ENCODE measurements around the gene ZNF276.
"Not testable (repeated sequence)": the region's sequence is repeated elsewhere in the genome, so short reads cannot be mapped to it uniquely, and the experiment has no call there.

Gene ZNF276

GRCh38 chr16:89738072-89738377 lies 16.7 kb downstream of the ZNF276 start:
- DNase-seq, result no peak

GRCh38 chr16:89738538-89739317 lies 17.4 kb downstream of the ZNF276 start:
- no peak for DNase-seq

- DNase-seq, result no peak
Measured at GRCh38 chr16:89739383-89739782, 18.0 kb downstream of the ZNF276 start.

GRCh38 chr16:89741342-89742014 lies 20.1 kb downstream of the ZNF276 start:
- no peak for DNase-seq

- no peak for DNase-seq
Measured at GRCh38 chr16:89742948-89743347, 21.6 kb downstream of the ZNF276 start.

GRCh38 chr16:89744813-89745212 lies 23.5 kb downstream of the ZNF276 start:
- DNase-seq, result no peak

GRCh38 chr16:89746043-89746442 lies 24.7 kb downstream of the ZNF276 start:
- no peak for DNase-seq

- no peak for DNase-seq
Measured at GRCh38 chr16:89748076-89748475, 26.7 kb downstream of the ZNF276 start.

GRCh38 chr16:89748921-89749320 lies 27.6 kb downstream of the ZNF276 start:
- no peak for DNase-seq

GRCh38 chr16:89749637-89750036 lies 28.3 kb downstream of the ZNF276 start:
- no peak for DNase-seq

GRCh38 chr16:89759746-89760340 lies 38.5 kb downstream of the ZNF276 start:
- DNase-seq, result no peak

GRCh38 chr16:89761304-89761922 lies 40.1 kb downstream of the ZNF276 start:
- DNase-seq, result no peak

GRCh38 chr16:89764711-89765201 lies 43.4 kb downstream of the ZNF276 start:
- DNase-seq, result no peak

GRCh38 chr16:89765292-89765830 lies 44.0 kb downstream of the ZNF276 start:
- no peak for DNase-seq

- no peak for DNase-seq
Measured at GRCh38 chr16:89770367-89770766, 49.0 kb downstream of the ZNF276 start.

- no peak for DNase-seq
Measured at GRCh38 chr16:89775223-89775622, 53.9 kb downstream of the ZNF276 start.

GRCh38 chr16:89778211-89778610 lies 56.9 kb downstream of the ZNF276 start:
- not testable (repeated sequence) for DNase-seq

GRCh38 chr16:89779231-89779908 lies 58.0 kb downstream of the ZNF276 start:
- DNase-seq, result no peak

- DNase-seq, result no peak
Measured at GRCh38 chr16:89779909-89780305, 58.6 kb downstream of the ZNF276 start.

- DNase-seq, result no peak
Measured at GRCh38 chr16:89782489-89782888, 61.2 kb downstream of the ZNF276 start.

- DNase-seq, result not testable (repeated sequence)
Measured at GRCh38 chr16:89783952-89784351, 62.6 kb downstream of the ZNF276 start.

GRCh38 chr16:89784406-89784805 lies 63.1 kb downstream of the ZNF276 start:
- no peak for DNase-seq

Data from NCI-H1694 treated with DMSO at 0.1 percent for 48 hours (cell line).